ENCODE data around the gene AREL1. TPM values are rescaled to one million over a fixed set of nuclear protein-coding genes. Genes with fewer than 3 reads are reported as not detected.

AREL1 gene
- total RNA-seq, 1 donor from 2014 or later, result 24.1 TPM

GRCh38 chr14:74635847-74636246, 77.0 kb downstream of the AREL1 start:
- ATAC-seq, result no peak

DNA sequence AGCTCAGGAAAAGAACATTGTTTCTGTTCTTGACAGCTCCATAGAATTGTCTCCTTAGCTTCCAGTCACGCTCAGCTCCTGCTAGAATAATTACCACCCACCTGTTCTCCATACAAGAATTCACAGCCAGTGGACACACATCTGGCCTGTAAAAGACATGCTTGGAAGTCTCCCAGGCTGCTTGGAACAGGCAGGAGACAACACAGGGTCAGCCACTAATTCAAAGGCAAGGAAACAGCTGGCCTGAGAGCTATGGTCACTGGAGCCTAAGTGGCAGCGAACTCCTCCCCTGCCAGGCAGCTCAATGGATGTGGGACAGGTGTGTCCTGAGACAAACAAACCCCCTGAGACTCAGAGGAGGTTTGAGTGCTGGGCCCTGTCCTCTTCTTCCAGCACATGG, 77.9 kb downstream of the AREL1 start:
- no peak for ATAC-seq

DNA sequence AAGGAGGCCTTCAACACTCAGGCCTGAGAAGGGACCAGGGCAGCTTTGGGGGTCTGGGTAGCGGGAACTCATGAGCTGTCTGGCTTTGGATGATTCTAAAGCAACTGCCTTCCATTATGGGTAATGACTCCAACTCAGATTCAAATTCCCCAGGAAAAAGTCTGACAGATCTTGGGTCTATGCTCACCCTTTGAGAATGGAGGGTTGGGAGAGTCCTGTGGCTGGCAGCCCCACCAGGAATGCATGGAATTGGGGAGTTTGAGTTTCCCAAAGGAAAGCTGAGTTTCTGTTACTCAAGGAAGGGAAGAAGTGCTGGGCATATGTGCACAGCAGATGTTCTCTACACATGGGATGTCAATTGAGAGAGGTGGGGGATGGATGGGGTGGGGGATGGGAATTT, 78.4 kb downstream of the AREL1 start:
- no peak for ATAC-seq

DNA sequence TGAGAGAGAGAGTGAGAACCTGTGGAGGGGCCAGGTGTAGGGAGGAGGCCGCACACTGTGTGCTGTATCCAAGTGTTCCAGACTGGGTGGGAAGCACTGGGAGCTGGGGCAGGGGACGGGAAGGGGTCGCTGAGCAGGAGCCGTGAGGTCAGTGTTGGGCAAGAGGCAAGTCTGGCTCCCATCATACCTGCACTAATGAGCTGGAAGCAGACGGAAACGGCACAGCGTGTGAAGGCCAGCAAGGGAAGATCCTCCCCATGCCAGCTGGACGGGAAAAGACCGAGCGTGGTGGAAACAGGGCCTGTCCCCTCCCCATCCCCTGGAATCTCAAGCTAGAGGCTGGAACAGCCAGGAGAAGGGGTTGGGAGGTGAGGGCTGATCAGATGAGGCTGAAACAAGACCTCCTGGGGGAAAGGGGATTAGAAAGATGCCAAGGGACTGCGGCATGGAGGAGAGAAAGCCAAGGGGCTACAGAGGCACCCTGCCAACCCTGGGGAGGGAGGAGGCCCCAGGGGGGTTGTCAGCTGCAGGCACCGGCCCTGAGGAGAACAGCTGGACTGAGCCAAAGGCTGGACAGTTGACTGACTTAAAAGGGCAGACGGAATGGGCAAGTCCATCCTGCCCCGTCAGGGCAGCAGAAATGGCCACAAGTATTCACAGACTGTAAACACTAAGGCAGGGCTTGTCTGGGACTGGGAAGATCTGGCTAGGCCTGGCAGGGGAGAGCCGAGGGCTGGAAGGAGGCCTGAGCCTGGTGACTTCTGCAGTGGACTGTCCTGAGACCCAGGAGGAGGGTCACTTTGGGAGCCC, 81.8 kb downstream of the AREL1 start:
- ATAC-seq, result peak; percentile 35

GRCh38 chr14:74628418-74628817, 84.5 kb downstream of the AREL1 start:
- no peak for ATAC-seq

DNA sequence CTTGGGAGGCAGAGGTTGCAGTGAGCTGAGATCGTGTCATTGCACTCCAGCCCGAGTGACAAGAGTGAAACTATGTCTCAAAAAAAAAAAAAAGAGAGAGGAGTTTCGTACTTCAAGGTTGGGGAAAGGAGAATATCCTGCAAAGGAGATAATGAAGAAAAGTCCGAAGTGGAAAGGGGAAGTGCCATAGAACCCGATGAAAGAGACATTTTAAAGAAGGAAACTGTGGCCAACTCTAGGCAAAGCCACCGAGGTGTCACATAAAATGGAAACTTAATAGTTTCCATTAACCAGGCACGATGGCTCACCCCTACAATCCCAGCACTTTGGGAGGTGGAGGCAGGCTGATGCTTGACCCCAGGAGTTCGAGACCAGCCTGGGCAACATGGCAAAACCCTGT, 85.8 kb downstream of the AREL1 start:
- no peak for ATAC-seq

- ATAC-seq, result no peak
Observed at GRCh38 chr14:74622257-74622656, 90.6 kb downstream of the AREL1 start.

DNA sequence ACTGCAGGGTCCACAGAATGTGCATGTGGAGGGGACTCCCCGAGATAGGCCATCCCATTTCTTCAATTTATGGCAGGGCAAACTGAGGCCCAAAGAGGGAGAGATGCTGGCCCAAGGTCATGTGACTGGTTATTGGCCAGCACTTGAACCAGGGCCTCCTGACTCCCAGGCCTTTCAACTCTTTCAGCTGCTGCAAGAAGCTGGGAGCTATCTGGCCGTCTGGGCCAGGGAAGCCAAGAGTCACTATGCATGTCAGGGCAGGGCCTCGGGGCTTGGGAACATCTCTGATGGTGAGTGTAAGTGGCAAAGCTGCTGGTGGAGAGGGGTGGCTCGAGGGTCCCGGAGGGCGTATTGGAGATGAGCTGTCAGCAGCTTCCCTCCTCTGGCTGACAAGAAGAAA, 91.3 kb downstream of the AREL1 start:
- ATAC-seq, result no peak

- ATAC-seq, result no peak
Observed at GRCh38 chr14:74620923-74621322, 92.0 kb downstream of the AREL1 start.

GRCh38 chr14:74620497-74620921, 92.4 kb downstream of the AREL1 start:
- ATAC-seq, result peak; percentile 60

DNA sequence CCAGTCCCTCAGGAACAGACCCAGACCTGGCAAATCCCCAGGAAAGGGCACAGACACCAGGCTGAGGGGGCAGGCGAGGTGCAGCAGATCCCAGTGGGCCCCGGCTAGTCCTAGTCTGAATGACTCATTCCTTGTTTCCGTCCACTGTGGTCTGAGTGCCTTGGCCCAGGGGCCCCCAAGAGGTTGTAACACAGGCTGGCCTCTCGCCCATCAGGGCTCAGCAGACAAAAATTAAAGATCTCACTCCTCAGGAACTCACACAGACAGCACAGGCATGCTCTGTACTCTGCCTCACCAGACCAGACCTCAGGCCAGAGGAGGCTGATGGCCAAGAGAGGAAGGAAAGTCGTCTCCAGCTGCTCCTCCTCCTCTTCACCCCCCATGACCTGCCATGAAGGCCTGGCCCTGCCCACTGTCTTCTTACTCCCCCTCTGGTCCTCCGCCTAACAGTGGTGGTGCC, 93.2 kb downstream of the AREL1 start:
- ATAC-seq, result peak; percentile 3

DNA sequence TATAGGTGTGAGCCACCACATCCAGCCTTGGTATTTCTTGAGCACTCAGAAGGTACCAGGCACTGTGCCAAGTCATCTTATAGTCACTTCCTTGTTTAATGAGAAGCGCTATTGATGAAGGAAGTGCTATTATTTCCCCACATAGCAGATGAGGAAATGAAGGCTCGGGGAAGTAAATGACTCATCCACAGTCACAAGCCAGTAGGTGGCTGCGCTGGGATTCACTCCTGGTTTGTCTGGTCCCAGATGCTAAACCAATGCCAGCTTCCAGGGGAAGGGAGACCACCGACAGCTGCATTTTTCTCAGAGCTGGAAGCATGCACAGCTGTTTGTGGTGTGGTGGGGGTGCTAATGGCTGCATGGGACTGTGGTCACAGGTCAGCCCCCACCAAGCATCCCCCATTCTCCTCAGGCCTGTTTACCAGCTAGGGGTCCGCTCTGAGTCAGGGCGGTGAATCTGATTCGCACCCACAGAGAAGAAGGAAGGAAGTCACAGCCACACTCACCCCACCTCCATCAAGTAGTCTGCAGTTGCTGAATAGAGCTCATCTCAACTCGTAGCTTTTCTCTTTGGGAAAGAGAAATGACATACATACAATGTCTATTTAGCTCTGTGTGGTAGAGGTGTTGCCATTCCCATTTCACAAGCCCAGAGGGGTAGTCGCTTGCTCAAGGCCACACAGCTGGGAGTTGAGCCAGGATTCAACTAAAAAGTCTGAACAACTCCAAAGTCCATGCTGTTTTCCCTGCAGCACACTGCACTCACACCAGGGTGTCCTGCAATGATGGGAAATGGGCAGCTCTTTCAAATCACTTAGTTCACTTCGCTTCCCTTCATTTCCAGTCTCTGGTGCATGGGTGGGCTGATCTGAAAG, 94.6 kb downstream of the AREL1 start:
- ATAC-seq, result peak; percentile 51

- ATAC-seq, result no peak
Observed at GRCh38 chr14:74616996-74617700, 95.7 kb downstream of the AREL1 start.

DNA sequence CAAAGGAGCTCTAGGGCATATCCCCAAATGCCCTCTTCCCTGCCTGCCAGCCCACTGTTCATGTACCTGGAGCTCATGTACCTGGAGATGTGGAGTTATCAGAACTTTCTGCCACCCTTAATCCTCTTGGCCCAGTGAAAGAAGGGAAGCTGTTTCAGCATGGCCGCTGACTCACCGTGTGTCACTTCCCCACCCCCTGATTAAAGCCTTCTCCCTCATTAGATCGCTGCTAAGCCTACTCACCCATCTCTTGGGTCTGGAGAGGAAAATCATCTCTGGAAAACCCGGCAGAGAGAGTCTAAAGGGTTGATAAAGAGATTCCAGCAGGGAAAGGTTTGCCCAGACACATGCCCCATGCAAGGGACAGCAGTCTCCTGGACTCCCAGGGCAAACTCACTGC, 96.4 kb downstream of the AREL1 start:
- peak; percentile 53 for ATAC-seq

GRCh38 chr14:74615735-74616134, 97.1 kb downstream of the AREL1 start:
- no peak for ATAC-seq

DNA sequence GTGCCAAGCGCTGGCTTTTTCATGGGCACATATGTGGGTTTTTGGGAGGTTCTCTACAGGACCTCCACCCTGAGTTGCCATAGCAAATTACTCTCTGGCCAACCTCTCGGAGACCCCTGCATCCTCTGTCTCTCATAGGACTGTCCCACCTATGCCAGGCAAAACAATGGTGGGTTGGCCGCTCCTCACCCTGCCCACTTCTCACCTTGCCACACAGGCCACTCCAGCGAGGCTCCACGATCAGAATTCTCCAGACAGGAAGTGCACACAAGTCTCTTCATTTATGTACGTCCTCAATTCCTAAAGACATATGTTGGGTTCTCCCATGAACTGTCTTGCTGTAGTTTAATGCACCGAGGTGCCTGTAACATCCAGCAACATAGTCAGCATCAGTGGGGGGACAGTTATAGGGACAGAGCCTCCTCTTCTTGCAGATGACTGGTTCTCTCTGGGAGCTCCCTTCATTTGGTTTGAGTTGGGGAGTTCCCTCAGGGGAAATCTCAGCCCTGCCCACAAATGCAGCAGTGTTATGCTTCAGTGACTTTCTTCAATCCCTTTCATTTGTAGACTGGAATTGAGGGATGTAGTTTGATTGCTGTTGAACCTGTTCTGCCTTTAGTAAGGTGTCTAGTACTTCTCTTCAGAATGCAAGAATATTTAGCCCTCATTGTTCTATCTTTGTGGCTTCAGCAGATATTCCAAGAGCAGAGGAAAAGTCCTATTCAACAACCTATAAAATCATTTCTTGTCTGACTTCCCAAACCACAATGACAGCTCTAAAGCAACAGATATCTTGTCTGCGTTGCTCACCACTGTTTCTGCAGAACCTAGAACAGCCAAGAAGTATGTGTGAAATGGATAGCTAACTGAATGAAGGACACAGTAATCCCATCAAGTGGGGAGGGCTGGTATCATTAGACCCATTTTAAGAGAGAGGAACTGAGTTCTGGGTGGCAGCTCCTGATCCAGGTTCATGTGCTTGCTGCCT, 98.1 kb downstream of the AREL1 start:
- ATAC-seq, result peak; percentile 43

DNA sequence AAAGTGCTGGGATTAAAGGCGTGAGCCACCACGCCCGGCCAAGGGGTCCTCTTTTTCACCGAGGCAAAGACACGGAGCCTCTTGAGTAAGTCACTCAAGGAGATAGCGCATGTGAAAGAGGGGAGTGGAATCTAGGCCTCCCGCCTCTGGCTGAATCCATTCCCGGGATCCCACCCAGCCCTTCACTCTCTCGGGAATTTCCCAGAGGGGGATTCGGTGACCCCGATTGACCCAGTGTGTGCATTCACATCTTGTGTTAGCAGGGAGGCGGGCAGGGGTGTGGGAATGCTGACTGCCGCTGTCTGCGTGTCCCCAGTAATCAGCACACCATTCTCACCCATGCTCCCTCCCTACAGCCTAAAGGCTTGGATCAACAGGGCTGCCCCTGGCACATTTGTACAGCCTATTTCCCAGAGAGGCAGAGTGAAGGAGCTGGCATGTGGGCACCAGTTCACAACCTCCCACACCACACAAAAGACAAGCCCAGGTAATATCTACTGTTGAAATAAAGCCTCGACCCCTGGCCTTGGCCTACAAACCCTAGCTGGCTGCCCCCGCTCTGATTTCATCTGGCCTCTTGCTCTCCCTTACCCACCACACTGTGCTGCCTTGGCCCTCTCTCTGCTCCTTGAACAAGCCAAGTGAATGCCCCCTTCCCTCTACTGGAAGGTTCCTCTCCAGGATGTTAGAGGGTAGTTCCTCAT, 99.5 kb downstream of the AREL1 start:
- no peak for ATAC-seq

DNA sequence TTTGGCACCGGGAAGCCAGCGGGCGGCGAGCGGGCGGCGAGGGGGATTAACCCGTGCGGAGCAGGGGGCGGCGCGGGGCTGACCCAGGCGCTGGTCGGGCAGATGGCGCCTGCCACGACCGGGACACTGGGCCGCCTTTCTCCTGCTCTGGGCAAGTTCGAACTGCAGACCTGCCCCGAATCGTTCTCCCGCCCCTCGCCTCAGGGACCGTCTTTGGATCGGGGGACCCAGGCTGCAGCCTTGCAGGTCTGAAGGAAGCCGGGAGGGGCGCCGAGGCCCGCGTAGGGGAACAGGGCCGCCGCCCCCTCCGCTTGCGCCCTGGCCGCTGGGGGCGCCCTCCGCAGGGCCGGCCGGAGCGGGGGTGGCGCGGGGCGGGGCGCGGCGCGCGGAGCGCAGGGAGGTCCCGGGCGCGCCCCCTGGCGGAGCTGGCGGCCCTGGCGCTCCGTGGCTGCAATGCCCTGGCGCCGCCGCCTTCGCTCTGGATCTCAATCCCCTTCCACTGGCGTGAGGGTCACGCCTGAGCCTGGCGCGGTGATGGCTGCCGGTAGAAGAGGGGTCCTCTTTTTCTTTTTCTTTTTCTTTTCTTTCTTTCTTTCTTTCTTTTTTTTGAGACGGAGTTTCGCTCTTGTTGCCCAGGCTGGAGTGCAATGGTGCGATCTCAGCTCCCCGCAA, 100.4 kb downstream of the AREL1 start:
- ATAC-seq, result peak; percentile 73

DNA sequence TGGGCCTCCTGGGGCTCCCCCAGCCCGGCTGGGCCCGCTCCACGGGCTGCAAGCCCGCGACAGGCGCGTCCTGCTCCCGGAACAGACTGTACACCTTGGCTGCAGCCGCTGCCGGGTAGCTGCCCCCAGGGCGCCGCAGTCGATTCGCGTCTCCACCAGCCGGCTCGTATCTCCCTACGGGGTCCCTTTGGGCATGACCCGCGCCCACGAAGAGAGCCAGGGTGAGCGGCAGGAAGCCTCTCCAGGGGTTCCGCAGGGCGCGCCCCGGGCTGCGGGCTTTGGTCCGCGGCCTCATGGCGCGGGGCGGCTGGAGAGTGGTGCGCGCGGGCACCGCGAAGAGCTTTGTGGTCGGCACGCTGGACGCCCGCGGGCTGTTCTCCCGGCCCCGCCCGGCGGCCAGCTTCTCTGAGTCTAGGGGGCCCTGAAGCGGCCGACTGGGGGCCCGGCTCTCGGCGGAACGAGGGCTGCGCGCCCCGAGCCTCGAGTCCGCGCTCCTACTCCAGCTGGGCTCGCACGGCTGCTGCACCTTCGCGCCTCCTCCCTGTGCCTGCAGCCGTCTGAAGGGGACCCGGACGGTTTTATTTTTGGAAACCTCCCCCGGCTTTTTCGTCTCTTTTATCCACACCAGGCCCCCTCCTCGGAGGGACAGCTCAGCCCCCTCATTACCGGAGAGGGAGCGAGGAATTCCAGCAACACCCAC, 101.1 kb downstream of the AREL1 start, which contains the start of gene LTBP2:
Gene LTBP2, minus strand, starts transcription at position 588 of the 700 bp plus-strand sequence. Its CDS starts 293 bp downstream, at position 295.
- peak; percentile 5 for ATAC-seq

All from esophagus mucosa (tissue), 1 donor.